K562 (cell line): ENCODE measurements around the gene MAU2. TPM values are rescaled to one million over a fixed set of nuclear protein-coding genes. Genes with fewer than 3 reads are reported as not detected.
A peak's percentile ranks its signal among the peaks of the same experiment; 100 is the strongest.

Source experiments
- HNRNPLL ChIP-seq: fragments of 200-400 bp; formaldehyde crosslinking; IDR thresholded peaks from 2 replicates; pipeline ENCODE4 v1.6.1; 2017; ENCODE audit warnings: low read length, low read depth, mild to moderate bottlenecking; ENCODE audit not compliant: poor library complexity, severe bottlenecking
- MGA ChIP-seq: fragments of 450-650 bp; IDR thresholded peaks from 2 replicates; pipeline ENCODE4 v1.6.1; 2016; ENCODE audit warnings: mild to moderate bottlenecking, moderate library complexity
- NFIX ChIP-seq: fragments of 250-450 bp; sonication (Bioruptor Pico); IDR thresholded peaks from 2 replicates; pipeline ENCODE4 v1.4.0; 2020; ENCODE audit warnings: low read depth, mild to moderate bottlenecking, moderate library complexity
- RFX7 ChIP-seq: fragments of 250-450 bp; sonication (Bioruptor Pico); IDR thresholded peaks from 2 replicates; pipeline ENCODE4 v1.5.1; 2021; ENCODE audit warnings: mild to moderate bottlenecking
- ZC3H11A ChIP-seq: IDR thresholded peaks from 2 replicates; pipeline ENCODE4 v1.6.1; 2012; ENCODE audit warnings: low read depth, low read length, improper control_type of control experiment
- ZKSCAN1 ChIP-seq: fragments of 150-350 bp; IDR thresholded peaks from 2 replicates; pipeline ENCODE4 v1.6.1; 2016; ENCODE audit warnings: low read depth, low read length
- ZNF431 ChIP-seq: sonication (generic); formaldehyde crosslinking; IDR thresholded peaks from 2 replicates; pipeline ENCODE4 v1.8.0; 2022; ENCODE audit warnings: mild to moderate bottlenecking, missing genetic modification reagents
- polyA plus RNA-seq, 8 experiments: library from polyadenylated mRNA; depleted of rRNA in 4 of 8; stranded (reverse) in 5 of 8; unstranded in 3 of 8; fragments of >200 nt; fragmentation: Nextera tagmentation in 2 of 8; fragmentation: Illumina TruSeq in 1 of 8; extraction: Ambion mirVana in 2 of 8; extraction: Trizol in 1 of 8; gene quantifications; 2 replicates each; pipeline versions ENCODE4 v1.2.1 to v1.2.3, GENCODE V29; 2011 to 2014; ENCODE audit warnings: inconsistent platforms in 1 of 8, missing spikeins in 1 of 8
- total RNA-seq, 7 experiments: library from RNA; depleted of rRNA in 6 of 7; stranded (reverse); fragments of >200 nt in 6 of 7; fragmentation: Illumina TruSeq in 2 of 7; extraction: Trizol in 2 of 7; gene quantifications; 2 replicates each; pipeline versions ENCODE4 v1.2.1 to v1.2.3, GENCODE V29; 2011 to 2021; ENCODE audit warnings: low replicate concordance in 1 of 7
- TF ChIP-seq, protein P1 (sequence below): fragments of 200-800 bp; sonication (Bioruptor generic); IDR thresholded peaks from 2 replicates; pipeline ENCODE4 v1.6.1; 2017; ENCODE audit warnings: missing genetic modification characterization, missing compliant biosample characterization

MAU2 gene
- total and polyA plus RNA-seq, 9 of the 15 experiments (the other 6 are each of a cell fraction or from before 2014, with no cell fraction given): 1.2 to 48.1 (median 19.4) TPM

- no peak for TF ChIP-seq MGA
- TF ChIP-seq, protein P1, sequence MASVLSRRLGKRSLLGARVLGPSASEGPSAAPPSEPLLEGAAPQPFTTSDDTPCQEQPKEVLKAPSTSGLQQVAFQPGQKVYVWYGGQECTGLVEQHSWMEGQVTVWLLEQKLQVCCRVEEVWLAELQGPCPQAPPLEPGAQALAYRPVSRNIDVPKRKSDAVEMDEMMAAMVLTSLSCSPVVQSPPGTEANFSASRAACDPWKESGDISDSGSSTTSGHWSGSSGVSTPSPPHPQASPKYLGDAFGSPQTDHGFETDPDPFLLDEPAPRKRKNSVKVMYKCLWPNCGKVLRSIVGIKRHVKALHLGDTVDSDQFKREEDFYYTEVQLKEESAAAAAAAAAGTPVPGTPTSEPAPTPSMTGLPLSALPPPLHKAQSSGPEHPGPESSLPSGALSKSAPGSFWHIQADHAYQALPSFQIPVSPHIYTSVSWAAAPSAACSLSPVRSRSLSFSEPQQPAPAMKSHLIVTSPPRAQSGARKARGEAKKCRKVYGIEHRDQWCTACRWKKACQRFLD (CRISPR knock-in tag): peak; percentile 74; the same call in 1 of the 2 replicates
- 0 out of 2 replicates have a peak, but pooled peaks have one; percentile 46 for TF ChIP-seq ZNF431 (CRISPR knock-in tag)
- TF ChIP-seq NFIX (CRISPR knock-in tag): no peak
- TF ChIP-seq ZKSCAN1: no peak
- no peak for TF ChIP-seq ZC3H11A
- TF ChIP-seq HNRNPLL: no peak
- no peak for TF ChIP-seq RFX7 (CRISPR knock-in tag)
Observed at GRCh38 chr19:19320361-19321140, at the start of gene MAU2, which contains the start of gene SUGP1 (continued).
